HepG2 (cell line): ENCODE results near the gene ACOT8. TPM values are rescaled to one million over a fixed set of nuclear protein-coding genes. Genes with fewer than 3 reads are reported as not detected.

Experiments
- ASH2L ChIP-seq: fragments of 300-600, 200-600 bp; sonication (generic); IDR thresholded peaks from 2 replicates; pipeline ENCODE4 v1.7.0; 2017; ENCODE audit warnings: low read depth, mild to moderate bottlenecking, moderate library complexity, mixed read lengths, low read length; ENCODE audit not compliant: insufficient read length
- ATF3 ChIP-seq: sonication (generic); formaldehyde crosslinking; IDR thresholded peaks from 2 replicates; pipeline ENCODE4 v1.4.0; 2020; ENCODE audit warnings: missing genetic modification reagents
- ATF7-NPFF ChIP-seq: sonication (generic); formaldehyde crosslinking; IDR thresholded peaks from 2 replicates; pipeline ENCODE4 v1.8.1; 2023; ENCODE audit warnings: mild to moderate bottlenecking, low read depth, missing genetic modification reagents, moderate library complexity
- HIVEP1 ChIP-seq: sonication (generic); formaldehyde crosslinking; IDR thresholded peaks from 2 replicates; pipeline ENCODE4 v1.4.0; 2020; ENCODE audit warnings: mild to moderate bottlenecking, missing genetic modification reagents
- HMGXB3 ChIP-seq: sonication (generic); formaldehyde crosslinking; IDR thresholded peaks from 2 replicates; pipeline ENCODE4 v1.4.0; 2020; ENCODE audit warnings: missing genetic modification reagents, borderline replicate concordance
- KDM3A ChIP-seq: IDR thresholded peaks from 2 replicates; pipeline ENCODE4 v1.6.1; 2018; ENCODE audit warnings: low read depth, missing compliant biosample characterization
- PAXIP1 ChIP-seq: sonication (generic); formaldehyde crosslinking; conservative IDR thresholded peaks from 2 replicates; pipeline ENCODE4 v1.4.0; 2020; ENCODE audit warnings: mild to moderate bottlenecking, missing genetic modification reagents, moderate library complexity
- SKIL ChIP-seq: sonication (generic); formaldehyde crosslinking; IDR thresholded peaks from 2 replicates; pipeline ENCODE4 v1.8.0; 2022; ENCODE audit warnings: missing genetic modification reagents, mild to moderate bottlenecking, moderate library complexity, borderline replicate concordance
- SRSF1 ChIP-seq: fragments of 200-400 bp; formaldehyde crosslinking; optimal IDR thresholded peaks from 2 replicates; pipeline ENCODE3; 2017; ENCODE audit warnings: mild to moderate bottlenecking, low read depth, low read length, moderate library complexity
- TFDP1 ChIP-seq: IDR thresholded peaks from 2 replicates; pipeline ENCODE4 v1.6.1; 2016; ENCODE audit warnings: missing compliant biosample characterization, missing genetic modification reagents, borderline replicate concordance
- XRCC5 ChIP-seq: fragments of 200-400 bp; formaldehyde crosslinking; optimal IDR thresholded peaks from 2 replicates; pipeline ENCODE3; 2017; ENCODE audit warnings: mild to moderate bottlenecking, low read length
- YY1 ChIP-seq: IDR thresholded peaks from 2 replicates; pipeline ENCODE4 v1.6.1; 2011; ENCODE audit warnings: low read length, low read depth, moderate library complexity, mild to moderate bottlenecking; ENCODE audit not compliant: insufficient read depth, insufficient replicate concordance
- ZBTB1 ChIP-seq: sonication (generic); formaldehyde crosslinking; IDR thresholded peaks from 2 replicates; pipeline ENCODE4 v1.4.0; 2020; ENCODE audit warnings: missing genetic modification reagents, borderline replicate concordance
- ZNF460 ChIP-seq: sonication (generic); formaldehyde crosslinking; IDR thresholded peaks from 2 replicates; pipeline ENCODE4 v1.5.1; 2020; ENCODE audit warnings: missing genetic modification reagents, mild to moderate bottlenecking, borderline replicate concordance
- ZNF567 ChIP-seq: sonication (generic); formaldehyde crosslinking; IDR thresholded peaks from 2 replicates; pipeline ENCODE4 v1.8.1; 2023; ENCODE audit warnings: mild to moderate bottlenecking, missing genetic modification reagents, borderline replicate concordance
- polyA plus RNA-seq, 8 experiments: library from polyadenylated mRNA; depleted of rRNA in 3 of 8; stranded (reverse) in 7 of 8; unstranded in 1 of 8; fragments of >200 nt; fragmentation: Illumina TruSeq in 4 of 8; extraction: Trizol in 4 of 8; gene quantifications; 2 replicates each; pipeline versions ENCODE4 v1.2.1 to v1.2.3, GENCODE V29; 2011 to 2016; ENCODE audit warnings: low read depth in 4 of 8, missing spikeins in 1 of 8, mixed read lengths in 1 of 8; ENCODE audit not compliant: insufficient read depth in 1 of 8
- total RNA-seq, 5 experiments: library from RNA; depleted of rRNA; stranded (reverse); fragments of >200 nt; fragmentation: Illumina TruSeq; extraction: Trizol; gene quantifications; 2 replicates each; pipeline ENCODE4 v1.2.3, GENCODE V29; 2016; ENCODE audit warnings: low read depth in 1 of 5

ACOT8 gene
- total and polyA plus RNA-seq, 2 of the 13 experiments (the other 11 are each of a cell fraction or from before 2014, with no cell fraction given): 31.4 to 45.5 TPM

GRCh38 chr20:45833883-45834796 is 23.1 kb downstream of the ACOT8 start (continued):
- TF ChIP-seq ASH2L (peak; percentile 65), ATF3 (CRISPR knock-in tag) (0 out of 2 replicates have a peak, but pooled peaks have one; percentile 57), HIVEP1 (peak; percentile 71), SKIL (CRISPR knock-in tag) (peak; percentile 66), ATF7-NPFF (CRISPR knock-in tag) (peak; percentile 51), ZNF567 (CRISPR knock-in tag) (peak; percentile 78; the same call in 1 of the 2 replicates), HMGXB3 (CRISPR knock-in tag) (peak; percentile 41; the same call in 1 of the 2 replicates), ZNF460 (CRISPR knock-in tag) (no peak; the same call in 1 of the 2 replicates), YY1 (no peak), XRCC5 (no peak), PAXIP1 (CRISPR knock-in tag) (no peak), SRSF1 (peak; percentile 65), KDM3A (CRISPR knock-in tag) (0 out of 2 replicates have a peak, but pooled peaks have one; percentile 24), ZBTB1 (CRISPR knock-in tag) (no peak), TFDP1 (CRISPR knock-in tag) (peak; percentile 50; the same call in 1 of the 2 replicates)
